Suprapubic skin (tissue), 4 donors: ENCODE results near the gene DAP.

Experiments
- CTCF ChIP-seq, 2 donors: fragments of 200-600 bp in 1 of 2; fragments of 450-650 bp in 1 of 2; sonication (generic) in 1 of 2; IDR thresholded peaks; one replicate each; pipeline ENCODE4 v1.5.1; 2016 to 2019; ENCODE audit warnings: antibody characterized with exemption in 2 of 2, mild to moderate bottlenecking in 1 of 2, moderate library complexity in 1 of 2
- EP300 ChIP-seq: sonication (generic); formaldehyde crosslinking; IDR thresholded peaks from one replicate; pipeline ENCODE4 v1.6.1; 2017; ENCODE audit warnings: antibody characterized with exemption
- POLR2A ChIP-seq, 2 donors: fragments of 450-650 bp; IDR thresholded peaks; one replicate each; pipeline ENCODE4 v1.6.1; 2017; ENCODE audit warnings: antibody characterized with exemption in 2 of 2, mild to moderate bottlenecking in 2 of 2, moderate library complexity in 2 of 2
- POLR2AphosphoS5 ChIP-seq, 3 donors: sonication (generic); formaldehyde crosslinking; IDR thresholded peaks; one replicate each; pipeline ENCODE4 v1.6.1; 2017; ENCODE audit warnings: antibody characterized with exemption in 3 of 3

GRCh38 chr5:10759111-10759510 lies 1.9 kb downstream of the DAP start:
- TF ChIP-seq POLR2AphosphoS5 (IDR thresholded peaks at IDR 0.05): no peak
- TF ChIP-seq CTCF (IDR thresholded peaks at IDR 0.05): no peak
- no peak for TF ChIP-seq POLR2A (IDR thresholded peaks at IDR 0.05)
- no peak for TF ChIP-seq EP300
